A549 (cell line): ENCODE data around the gene CCDC182. TPM values are rescaled to one million over a fixed set of nuclear protein-coding genes. Genes with fewer than 3 reads are reported as not detected.

ENCODE experiments used
- ATAC-seq, 2 experiments: fragments of 200-7000 bp in 1 of 2; fragments of >200 bp in 1 of 2; cut with Nextera tagmentation in 1 of 2; cut with Tn5 transposase in 1 of 2; 3 replicates each; pipeline versions ENCODE4 v1.8.0 to v1.9.1; 2018 to 2020; ENCODE audit warnings: mild to moderate bottlenecking in 1 of 2, moderate library complexity in 1 of 2
- CTCF ChIA-PET: fragments of 300-600 bp; sonication (Branson Sonifier 250); formaldehyde crosslinking; extraction: SDS; loops from one replicate; lab custom pipeline; 2021; ENCODE audit warnings: antibody characterized with exemption, inconsistent platforms; lab: Yijun Ruan, JAX
- POLR2A ChIA-PET: fragments of 350-600 bp; formaldehyde crosslinking; extraction: SDS; loops from one replicate; lab custom pipeline; 2021; ENCODE audit warnings: antibody characterized with exemption, inconsistent platforms; lab: Yijun Ruan, JAX
- DNase-seq, 2 experiments: peaks; one replicate each; pipeline versions ENCODE4 v3.0.0 to v3.0.0-alpha.2; 2011 to 2016; ENCODE audit warnings: low read depth in 1 of 2, low spot score in 1 of 2
- FAIRE-seq: peaks from 2 replicates; lab custom pipeline; 2011; peaks lifted over from hg19 to GRCh38; lab: Jason Lieb, UNC
- H3K27ac ChIP-seq, 2 experiments: fragments of >200 bp; sonication (Bioruptor Twin); formaldehyde crosslinking; 3 replicates each; pipeline ENCODE4 v1.5.1; 2016 to 2017
- H3K4me1 ChIP-seq: fragments of >200 bp; sonication (Bioruptor Twin); formaldehyde crosslinking; 3 replicates; pipeline ENCODE4 v1.6.1; 2016
- H3K4me2 ChIP-seq: fragments of >200 bp; sonication (Bioruptor Twin); formaldehyde crosslinking; 3 replicates; pipeline ENCODE4 v1.6.1; 2016
- H3K4me3 ChIP-seq: fragments of >200 bp; sonication (Bioruptor Twin); formaldehyde crosslinking; 3 replicates; pipeline ENCODE4 v1.5.1; 2016
- H3K9me3 ChIP-seq: fragments of >200 bp; sonication (Bioruptor Twin); formaldehyde crosslinking; 3 replicates; pipeline ENCODE4 v1.6.1; 2016
- BHLHE40 ChIP-seq: IDR thresholded peaks from 2 replicates; pipeline ENCODE4 v1.6.1; 2012; ENCODE audit warnings: low read depth, low read length, inconsistent platforms
- CHD4 ChIP-seq: fragments of 200-600 bp; sonication (generic); IDR thresholded peaks from 2 replicates; pipeline ENCODE4 v1.6.1; 2016; ENCODE audit warnings: antibody characterized with exemption, mild to moderate bottlenecking, borderline replicate concordance
- EHMT2 ChIP-seq: fragments of 200-600 bp; sonication (generic); IDR thresholded peaks from 2 replicates; pipeline ENCODE4 v1.6.1; 2016; ENCODE audit warnings: antibody characterized with exemption, low read depth, mild to moderate bottlenecking, moderate library complexity
- ESRRA ChIP-seq: fragments of 150-350 bp; IDR thresholded peaks from 2 replicates; pipeline ENCODE4 v1.6.1; 2014; ENCODE audit warnings: mild to moderate bottlenecking, low read length, borderline replicate concordance
- FOSL2 ChIP-seq, 2 experiments: fragments of 450-650 bp in 1 of 2; fragments of >200 bp in 1 of 2; sonication (Bioruptor Twin) in 1 of 2; formaldehyde crosslinking; IDR thresholded peaks; 2 replicates each; pipeline versions ENCODE4 v1.5.0 to v1.6.1; 2016 to 2020; ENCODE audit warnings: mild to moderate bottlenecking in 1 of 2, moderate library complexity in 1 of 2
- FOXS1 ChIP-seq: fragments of 250-450 bp; sonication (Bioruptor Pico); IDR thresholded peaks from 2 replicates; pipeline ENCODE4 v1.5.0; 2020; ENCODE audit warnings: mild to moderate bottlenecking, moderate library complexity
- GATA3 ChIP-seq: IDR thresholded peaks from 2 replicates; pipeline ENCODE4 v1.6.1; 2012; ENCODE audit warnings: borderline replicate concordance
- HEYL ChIP-seq: fragments of 250-450 bp; sonication (Bioruptor Pico); IDR thresholded peaks from 2 replicates; pipeline ENCODE4 v1.8.0; 2021; ENCODE audit warnings: mild to moderate bottlenecking, moderate library complexity
- MAZ ChIP-seq: fragments of 150-350 bp; IDR thresholded peaks from 2 replicates; pipeline ENCODE4 v1.6.1; 2014; ENCODE audit warnings: antibody characterized with exemption, low read depth, low read length, borderline replicate concordance
- NPAS2 ChIP-seq: fragments of 250-450 bp; sonication (Bioruptor Pico); IDR thresholded peaks from 2 replicates; pipeline ENCODE4 v1.8.0; 2022; ENCODE audit warnings: mild to moderate bottlenecking, moderate library complexity, borderline replicate concordance
- PHF8 ChIP-seq: fragments of 200-600 bp; sonication (generic); IDR thresholded peaks from 2 replicates; pipeline ENCODE4 v1.6.1; 2016; ENCODE audit warnings: low read depth, mild to moderate bottlenecking, antibody characterized with exemption, moderate library complexity, borderline replicate concordance
- POLR2AphosphoS2 ChIP-seq: conservative IDR thresholded peaks from 2 replicates; pipeline ENCODE4 v1.6.1; 2012; ENCODE audit warnings: low read length, improper control_type of control experiment, inconsistent platforms
- RAD21 ChIP-seq, 2 experiments: fragments of >200 bp in 1 of 2; sonication (Bioruptor Twin) in 1 of 2; formaldehyde crosslinking in 1 of 2; IDR thresholded peaks in 1 of 2; conservative IDR thresholded peaks in 1 of 2; 2 replicates in 1 of 2; 3 replicates in 1 of 2; pipeline ENCODE4 v1.6.1; 2012 to 2018; ENCODE audit warnings: inconsistent platforms in 1 of 2
- RNF2 ChIP-seq: fragments of 200-600 bp; sonication (generic); IDR thresholded peaks from 2 replicates; pipeline ENCODE4 v1.6.1; 2016; ENCODE audit warnings: low read depth, mild to moderate bottlenecking, antibody characterized with exemption, moderate library complexity, borderline replicate concordance
- ZFP36 ChIP-seq: fragments of 450-650 bp; IDR thresholded peaks from 2 replicates; pipeline ENCODE4 v1.6.1; 2014; ENCODE audit warnings: borderline replicate concordance; ENCODE audit not compliant: partially characterized antibody
- WGBS: methylation state at CpG from one replicate; pipeline ENCODE4 v1.1.6; 2017; ENCODE audit errors: missing lambda C conversion rate; 5-methylcytosine and 5-hydroxymethylcytosine counted together
- polyA plus RNA-seq, 4 experiments: library from polyadenylated mRNA; depleted of rRNA in 3 of 4; stranded (reverse); fragments of >200 nt; fragmentation: RNase III in 1 of 4; extraction: RNeasy Plus Mini Kit Qiagen cat#74134 plus additional on column Dnase treatment in 1 of 4; gene quantifications; 2 replicates in 3 of 4; 3 replicates in 1 of 4; pipeline ENCODE4 v1.2.3, GENCODE V29; 2011 to 2017
- TF ChIP-seq, protein P1 (sequence below): fragments of 250-450 bp; sonication (Bioruptor Pico); IDR thresholded peaks from 2 replicates; pipeline ENCODE4 v1.5.0; 2020; ENCODE audit warnings: low read depth, mild to moderate bottlenecking, moderate library complexity
- TF ChIP-seq, protein P2 (sequence below): fragments of >200 bp; sonication (Bioruptor Twin); formaldehyde crosslinking; IDR thresholded peaks from 2 replicates; pipeline ENCODE4 v1.6.1; 2016
- TF ChIP-seq, protein P3 (sequence below): fragments of 150-350 bp; IDR thresholded peaks from 2 replicates; pipeline ENCODE4 v1.6.1; 2014; ENCODE audit warnings: low read depth, mild to moderate bottlenecking, low read length
- TF ChIP-seq, protein P4 (sequence below): fragments of 200-600 bp; sonication (generic); IDR thresholded peaks from 2 replicates; pipeline ENCODE4 v1.6.1; 2016; ENCODE audit warnings: antibody characterized with exemption, mild to moderate bottlenecking, moderate library complexity

Gene CCDC182
- polyA plus RNA-seq, 2 of the 4 experiments (the other 2 are of a cell fraction): not detected

DNA sequence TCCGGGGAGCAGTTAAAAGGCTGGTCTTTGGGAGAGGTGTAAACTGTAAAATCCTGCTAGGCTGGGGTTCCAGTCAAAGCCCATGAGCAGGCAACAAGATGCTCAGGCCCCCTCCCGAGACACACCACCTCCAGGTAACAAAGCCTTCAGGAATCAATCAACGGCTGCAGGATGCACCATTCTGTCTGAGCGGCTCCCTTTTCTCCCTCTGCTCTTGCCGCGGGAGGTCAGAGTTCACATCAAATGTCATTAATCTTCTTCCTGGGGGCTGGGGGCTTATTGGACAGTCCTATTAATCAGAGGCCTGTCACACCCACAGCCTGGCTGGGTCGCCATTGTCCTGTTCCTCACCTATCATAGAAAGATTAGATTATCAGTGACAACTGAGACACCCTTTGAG lies 11.9 kb upstream of the CCDC182 start:
- FAIRE-seq (no peak), DNase-seq (no peak), ATAC-seq (no peak)
- no peak overlapping the region for H3K4me2 ChIP-seq
- H3K9me3 ChIP-seq: no peaks in the 10 kb centered on the region
- peaks cover 6% of the 10 kb centered on the region; the same call in 1 of the 3 replicates for H3K4me1 ChIP-seq
- WGBS: 63% methylated on average over 7 of the region's 7 CpGs
- ChIA-PET POLR2A (interaction anchor here (0.7 kb wide), 1 partner anchor 21 kb away, joined by 3 read pairs; no protein-coding TSS in a partner anchor), CTCF (interaction anchor here (0.6 to 6.8 kb wide), 8 partner anchors 9 to 159 kb away, joined by 3 to 37 read pairs (median 4); no protein-coding TSS in a partner anchor)
- no peak overlapping the region for H3K27ac ChIP-seq
- TF ChIP-seq RNF2: no peak
- TF ChIP-seq, protein P1, sequence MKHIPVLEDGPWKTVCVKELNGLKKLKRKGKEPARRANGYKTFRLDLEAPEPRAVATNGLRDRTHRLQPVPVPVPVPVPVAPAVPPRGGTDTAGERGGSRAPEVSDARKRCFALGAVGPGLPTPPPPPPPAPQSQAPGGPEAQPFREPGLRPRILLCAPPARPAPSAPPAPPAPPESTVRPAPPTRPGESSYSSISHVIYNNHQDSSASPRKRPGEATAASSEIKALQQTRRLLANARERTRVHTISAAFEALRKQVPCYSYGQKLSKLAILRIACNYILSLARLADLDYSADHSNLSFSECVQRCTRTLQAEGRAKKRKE (CRISPR knock-in tag): no peak
- TF ChIP-seq BHLHE40: no peak
- TF ChIP-seq FOXS1 (CRISPR knock-in tag): no peak
- TF ChIP-seq RAD21 (conservative IDR thresholded peaks at IDR 0.05 in 1 of 2, IDR thresholded peaks at IDR 0.05 in 1 of 2): no peak
- no peak for TF ChIP-seq POLR2AphosphoS2
- TF ChIP-seq HEYL (CRISPR knock-in tag): no peak
- no peak for TF ChIP-seq PHF8
- TF ChIP-seq, protein P2, sequence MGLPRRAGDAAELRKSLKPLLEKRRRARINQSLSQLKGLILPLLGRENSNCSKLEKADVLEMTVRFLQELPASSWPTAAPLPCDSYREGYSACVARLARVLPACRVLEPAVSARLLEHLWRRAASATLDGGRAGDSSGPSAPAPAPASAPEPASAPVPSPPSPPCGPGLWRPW: no peak
- no peak for TF ChIP-seq ZFP36
- no peak for TF ChIP-seq GATA3
- TF ChIP-seq, protein P3, sequence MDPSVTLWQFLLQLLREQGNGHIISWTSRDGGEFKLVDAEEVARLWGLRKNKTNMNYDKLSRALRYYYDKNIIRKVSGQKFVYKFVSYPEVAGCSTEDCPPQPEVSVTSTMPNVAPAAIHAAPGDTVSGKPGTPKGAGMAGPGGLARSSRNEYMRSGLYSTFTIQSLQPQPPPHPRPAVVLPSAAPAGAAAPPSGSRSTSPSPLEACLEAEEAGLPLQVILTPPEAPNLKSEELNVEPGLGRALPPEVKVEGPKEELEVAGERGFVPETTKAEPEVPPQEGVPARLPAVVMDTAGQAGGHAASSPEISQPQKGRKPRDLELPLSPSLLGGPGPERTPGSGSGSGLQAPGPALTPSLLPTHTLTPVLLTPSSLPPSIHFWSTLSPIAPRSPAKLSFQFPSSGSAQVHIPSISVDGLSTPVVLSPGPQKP: no peak
- no peak for TF ChIP-seq NPAS2 (CRISPR knock-in tag)
- TF ChIP-seq EHMT2: no peak
- H3K4me3 ChIP-seq: no peak overlapping the region

DNA sequence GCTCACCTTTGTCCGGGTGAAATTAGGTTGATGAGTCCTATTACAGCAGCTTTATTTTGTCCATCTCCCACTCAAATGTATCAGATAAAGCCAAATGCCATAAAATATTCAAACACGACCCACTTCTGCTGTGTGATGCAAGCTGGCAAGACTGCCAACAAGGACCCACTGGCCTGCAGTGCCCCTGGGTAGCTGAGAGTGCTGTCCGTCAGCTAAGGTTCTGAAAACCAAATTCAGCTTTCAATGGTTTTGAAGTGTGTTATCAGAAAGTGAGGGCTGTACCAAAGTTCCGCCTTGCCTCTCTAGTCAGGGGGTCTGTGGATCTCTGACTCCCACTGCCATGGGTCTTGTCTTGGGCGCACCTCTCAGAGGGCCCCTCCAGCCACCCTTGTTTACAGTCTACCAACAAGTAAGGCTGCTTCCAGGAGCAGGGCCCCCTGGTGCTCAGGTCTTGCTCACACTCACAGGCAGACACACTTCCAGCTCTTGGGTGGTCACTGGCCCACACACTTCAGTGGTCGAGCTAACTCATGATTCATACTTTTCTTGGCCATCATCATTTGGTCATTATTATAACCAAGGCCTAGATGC lies 10.5 kb upstream of the CCDC182 start:
- Histone ChIP-seq H3K4me2 (no peak overlapping the region), H3K4me1 (0 out of 3 replicates have a peak, but pooled peaks cover 2% of the 10 kb centered on the region), H3K27ac (no peak overlapping the region), H3K9me3 (no peaks in the 10 kb centered on the region), H3K4me3 (no peak overlapping the region)
- ChIA-PET CTCF (interaction anchor here (0.7 to 3.6 kb wide), 8 partner anchors 8 to 625 kb away, joined by 3 to 15 read pairs (median 6); no protein-coding TSS in a partner anchor), POLR2A (no interaction called here)
- TF ChIP-seq EHMT2: peak; percentile 72; the same call in 1 of the 2 replicates
- TF ChIP-seq CHD4: no peak
- TF ChIP-seq FOSL2 (IDR thresholded peaks at IDR 0.05): no peak
- TF ChIP-seq FOSL2 (CRISPR knock-in tag; IDR thresholded peaks at IDR 0.05): no peak
- TF ChIP-seq, protein P3: no peak
- TF ChIP-seq, protein P2: no peak
- TF ChIP-seq ESRRA: no peak
- TF ChIP-seq, protein P4, sequence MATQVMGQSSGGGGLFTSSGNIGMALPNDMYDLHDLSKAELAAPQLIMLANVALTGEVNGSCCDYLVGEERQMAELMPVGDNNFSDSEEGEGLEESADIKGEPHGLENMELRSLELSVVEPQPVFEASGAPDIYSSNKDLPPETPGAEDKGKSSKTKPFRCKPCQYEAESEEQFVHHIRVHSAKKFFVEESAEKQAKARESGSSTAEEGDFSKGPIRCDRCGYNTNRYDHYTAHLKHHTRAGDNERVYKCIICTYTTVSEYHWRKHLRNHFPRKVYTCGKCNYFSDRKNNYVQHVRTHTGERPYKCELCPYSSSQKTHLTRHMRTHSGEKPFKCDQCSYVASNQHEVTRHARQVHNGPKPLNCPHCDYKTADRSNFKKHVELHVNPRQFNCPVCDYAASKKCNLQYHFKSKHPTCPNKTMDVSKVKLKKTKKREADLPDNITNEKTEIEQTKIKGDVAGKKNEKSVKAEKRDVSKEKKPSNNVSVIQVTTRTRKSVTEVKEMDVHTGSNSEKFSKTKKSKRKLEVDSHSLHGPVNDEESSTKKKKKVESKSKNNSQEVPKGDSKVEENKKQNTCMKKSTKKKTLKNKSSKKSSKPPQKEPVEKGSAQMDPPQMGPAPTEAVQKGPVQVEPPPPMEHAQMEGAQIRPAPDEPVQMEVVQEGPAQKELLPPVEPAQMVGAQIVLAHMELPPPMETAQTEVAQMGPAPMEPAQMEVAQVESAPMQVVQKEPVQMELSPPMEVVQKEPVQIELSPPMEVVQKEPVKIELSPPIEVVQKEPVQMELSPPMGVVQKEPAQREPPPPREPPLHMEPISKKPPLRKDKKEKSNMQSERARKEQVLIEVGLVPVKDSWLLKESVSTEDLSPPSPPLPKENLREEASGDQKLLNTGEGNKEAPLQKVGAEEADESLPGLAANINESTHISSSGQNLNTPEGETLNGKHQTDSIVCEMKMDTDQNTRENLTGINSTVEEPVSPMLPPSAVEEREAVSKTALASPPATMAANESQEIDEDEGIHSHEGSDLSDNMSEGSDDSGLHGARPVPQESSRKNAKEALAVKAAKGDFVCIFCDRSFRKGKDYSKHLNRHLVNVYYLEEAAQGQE: peak; percentile 84
- TF ChIP-seq MAZ: no peak
- DNase-seq (no peak), FAIRE-seq (no peak), ATAC-seq (peak in 1 of 2 experiments; percentile 52; a peak in 2 of 6 replicates)
- 58% methylated on average over 6 of the region's 6 CpGs for WGBS
